Measurements from ENCODE around the gene BTBD19. TPM values are rescaled to one million over a fixed set of nuclear protein-coding genes. Genes with fewer than 3 reads are reported as not detected.

BTBD19 gene
- total and polyA plus RNA-seq, 2 donors (not counting 1 experiment from before 2014, with no cell fraction given) = 0.75 to 2.3 TPM

DNA sequence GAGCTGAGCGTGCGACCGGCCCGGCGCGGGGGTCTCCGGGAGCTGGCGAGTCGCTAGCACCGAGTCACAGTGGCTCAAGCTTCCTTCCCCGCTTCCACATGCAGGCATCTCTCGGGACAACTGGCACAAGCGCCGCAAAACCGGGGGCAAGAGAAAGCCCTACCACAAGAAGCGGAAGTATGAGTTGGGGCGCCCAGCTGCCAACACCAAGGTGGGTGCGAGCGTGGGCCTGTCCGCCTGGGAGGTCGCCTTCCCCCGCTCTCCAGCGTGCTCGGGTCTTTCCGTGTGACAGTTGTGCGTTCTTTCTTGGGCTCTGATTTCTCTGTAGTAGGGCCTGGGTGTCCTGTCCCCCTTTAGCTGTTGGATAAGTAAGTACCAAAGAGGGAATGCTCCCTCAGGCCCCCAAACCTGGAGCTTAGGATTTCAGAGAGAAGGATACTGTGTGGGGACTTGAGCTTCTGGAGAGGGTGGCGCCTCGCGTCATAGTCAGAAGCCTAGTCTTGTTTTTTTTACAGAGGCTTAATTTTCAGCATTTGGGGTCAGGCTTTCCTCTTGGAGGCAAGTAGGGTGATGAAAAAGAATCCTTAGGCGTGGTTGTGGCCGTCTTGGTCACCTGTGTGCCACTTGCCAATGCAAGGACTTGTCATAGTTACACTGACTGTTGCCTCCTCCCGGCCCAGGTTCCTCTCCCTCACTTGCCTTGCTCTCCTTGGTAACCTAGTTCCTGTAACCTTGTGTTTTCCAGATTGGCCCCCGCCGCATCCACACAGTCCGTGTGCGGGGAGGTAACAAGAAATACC, 32.2 kb upstream of the BTBD19 start:
- intact Hi-C loops (cut with micrococcal nuclease) = loop anchor here (1.0 to 5.0 kb wide), 6 partner anchors 10 to 236 kb away; partner anchors contain the start of genes HECTD3, KIF2C, RNU5D-1 and UROD
- Histone ChIP-seq H3K9me3 (ENCODE audit: control extremely low read depth in 1 of 3, control insufficient read depth in 2 of 3, insufficient read depth in 1 of 3, low read length in 2 of 3) (no peaks in the 10 kb centered on the region), H3K36me3 (replicated peaks in 1 of 2; ENCODE audit: control extremely low read depth in 1 of 2, control insufficient read depth in 1 of 2, extremely low read depth in 1 of 2, insufficient read depth in 2 of 2, low read length in 1 of 2) (peaks cover 0 to 49% of the 10 kb centered on the region in 2 experiments), H3K27ac (ENCODE audit: low read length in 2 of 2) (peak overlapping the region; percentile 89 to 93), H3K9ac (ENCODE audit: low read length) (peak overlapping the region; percentile 94), H3K4me3 (ENCODE audit: control extremely low read depth in 1 of 5, extremely low read depth in 1 of 5, insufficient read depth in 1 of 5, low read depth in 2 of 5, low read length in 4 of 5) (peak overlapping the region; percentile 60 to 99 (median 87)), H3K4me1 (ENCODE audit: control insufficient read depth in 2 of 2, insufficient read depth in 2 of 2, low read length in 2 of 2) (peaks cover 14 to 28% of the 10 kb centered on the region in 2 donors), H2AFZ (ENCODE audit: insufficient read depth, low read depth, low read length, poor library complexity, severe bottlenecking) (peak overlapping the region; percentile 98), H3K79me2 (ENCODE audit: control insufficient read depth, insufficient read depth, low read length) (peaks cover 5% of the 10 kb centered on the region), H4K20me1 (ENCODE audit: control insufficient read depth, insufficient read depth, low read length, poor library complexity, severe bottlenecking) (peaks cover 35% of the 10 kb centered on the region), H3K4me2 (replicated peaks; ENCODE audit: low read depth, low read length, poor library complexity, severe bottlenecking) (peak overlapping the region; percentile 75), H3K27me3 (replicated peaks in 1 of 4; ENCODE audit: control extremely low read depth in 1 of 4, control insufficient read depth in 3 of 4, insufficient read depth in 4 of 4, low read length in 3 of 4) (no peaks in the 10 kb centered on the region)
- Mint-ChIP-seq H3K27ac (peak overlapping the region; percentile 94), H3K4me1 (peaks cover 37% of the 10 kb centered on the region), H3K9me3 (ENCODE audit: insufficient read depth) (no peaks in the 10 kb centered on the region), H3K27me3 (no peaks in the 10 kb centered on the region), H3K4me3 (peak overlapping the region; percentile 95)
- DNase-seq (no peak), ATAC-seq (ENCODE audit: low read depth) (peak; percentile 40)
- WGBS (ENCODE audit: insufficient coverage) = 7% methylated on average over 29 of the region's 36 CpGs
- ChIA-PET CTCF (interaction anchor here (0.8 to 2.9 kb wide), 12 partner anchors 8 to 237 kb away, joined by 3 to 39 read pairs (median 4); partner anchors contain the start of genes BEST4, HECTD3, PLK3 and PTCH2), POLR2A (interaction anchor here (0.6 to 2.5 kb wide), 22 partner anchors 8 to 742 kb away, joined by 3 to 25 read pairs (median 6); partner anchors contain the start of genes ARMH1, EIF2B3, HECTD3 and PLK3)
- TF ChIP-seq, protein P1, sequence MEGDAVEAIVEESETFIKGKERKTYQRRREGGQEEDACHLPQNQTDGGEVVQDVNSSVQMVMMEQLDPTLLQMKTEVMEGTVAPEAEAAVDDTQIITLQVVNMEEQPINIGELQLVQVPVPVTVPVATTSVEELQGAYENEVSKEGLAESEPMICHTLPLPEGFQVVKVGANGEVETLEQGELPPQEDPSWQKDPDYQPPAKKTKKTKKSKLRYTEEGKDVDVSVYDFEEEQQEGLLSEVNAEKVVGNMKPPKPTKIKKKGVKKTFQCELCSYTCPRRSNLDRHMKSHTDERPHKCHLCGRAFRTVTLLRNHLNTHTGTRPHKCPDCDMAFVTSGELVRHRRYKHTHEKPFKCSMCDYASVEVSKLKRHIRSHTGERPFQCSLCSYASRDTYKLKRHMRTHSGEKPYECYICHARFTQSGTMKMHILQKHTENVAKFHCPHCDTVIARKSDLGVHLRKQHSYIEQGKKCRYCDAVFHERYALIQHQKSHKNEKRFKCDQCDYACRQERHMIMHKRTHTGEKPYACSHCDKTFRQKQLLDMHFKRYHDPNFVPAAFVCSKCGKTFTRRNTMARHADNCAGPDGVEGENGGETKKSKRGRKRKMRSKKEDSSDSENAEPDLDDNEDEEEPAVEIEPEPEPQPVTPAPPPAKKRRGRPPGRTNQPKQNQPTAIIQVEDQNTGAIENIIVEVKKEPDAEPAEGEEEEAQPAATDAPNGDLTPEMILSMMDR (IDR thresholded peaks at IDR 0.05) = no peak
- no peak for TF ChIP-seq EZH2 (IDR thresholded peaks at IDR 0.05; ENCODE audit: borderline replicate concordance, insufficient read depth, low read depth, low read length, poor library complexity, severe bottlenecking)
